ENCODE measurements around the gene CLASP1. TPM values are rescaled to one million over a fixed set of nuclear protein-coding genes. Genes with fewer than 3 reads are reported as not detected.
"Not testable (repeated sequence)": the region's sequence is repeated elsewhere in the genome, so short reads cannot be mapped to it uniquely, and the experiment has no call there.

Gene CLASP1
- total and polyA plus RNA-seq, 4 donors: 7.5 to 50.0 (median 21.9) TPM

DNA sequence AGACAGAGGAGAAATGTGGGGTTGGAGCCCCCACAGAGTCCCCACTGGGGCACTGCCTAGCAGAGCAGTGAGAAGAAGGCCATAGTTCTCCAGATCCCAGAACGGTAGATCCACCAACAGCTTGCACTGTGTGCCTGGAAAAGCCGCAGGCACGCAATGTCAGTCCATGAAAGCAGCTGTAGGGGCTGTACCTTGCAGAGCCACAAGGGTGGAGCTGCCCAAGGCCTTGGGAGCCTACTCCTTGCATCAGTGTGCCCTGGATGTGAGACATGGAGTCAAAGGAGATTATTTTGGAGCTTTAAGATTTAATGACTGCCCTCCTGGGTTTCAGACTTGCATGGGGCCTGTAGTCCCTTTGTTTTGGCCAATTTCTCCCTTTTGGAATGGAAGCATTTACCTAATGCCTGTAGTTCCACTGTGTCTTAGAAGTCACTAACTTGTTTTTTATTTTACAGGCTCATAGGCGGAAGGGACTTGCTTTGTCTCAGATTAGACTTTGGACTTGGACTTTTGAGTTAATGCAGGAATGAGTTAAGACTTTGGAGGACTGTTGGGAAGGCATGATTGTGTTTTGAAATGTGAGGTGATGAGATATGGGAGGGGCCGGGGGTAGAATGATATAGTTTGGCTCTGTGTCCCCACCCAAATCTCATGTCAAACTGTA, 274.7 kb downstream of the CLASP1 start:
- peaks cover 9 to 46% (median 24%) of the 10 kb centered on the region in 4 donors for H3K36me3 ChIP-seq (ENCODE audit: control insufficient read depth in 4 of 4, insufficient read depth in 3 of 4, low read depth in 1 of 4, low read length in 3 of 4)
- H3K9me3 ChIP-seq (ENCODE audit: control insufficient read depth in 4 of 4, low read length in 3 of 4); H3K9ac ChIP-seq (ENCODE audit: low read depth in 1 of 2, low read length in 2 of 2); DNase-seq (ENCODE audit: low spot score); H3K27ac ChIP-seq (ENCODE audit: low read depth in 1 of 2, low read length in 2 of 2); H3K4me3 ChIP-seq (ENCODE audit: low read depth in 1 of 3, low read length in 3 of 3); H3K27me3 ChIP-seq (ENCODE audit: control insufficient read depth in 4 of 4, insufficient read depth in 4 of 4, low read length in 3 of 4); H3K4me1 ChIP-seq (ENCODE audit: control insufficient read depth in 4 of 4, insufficient read depth in 4 of 4, low read length in 3 of 4): not testable (repeated sequence)
- 84% methylated on average over 5 of the region's 5 CpGs for WGBS

DNA sequence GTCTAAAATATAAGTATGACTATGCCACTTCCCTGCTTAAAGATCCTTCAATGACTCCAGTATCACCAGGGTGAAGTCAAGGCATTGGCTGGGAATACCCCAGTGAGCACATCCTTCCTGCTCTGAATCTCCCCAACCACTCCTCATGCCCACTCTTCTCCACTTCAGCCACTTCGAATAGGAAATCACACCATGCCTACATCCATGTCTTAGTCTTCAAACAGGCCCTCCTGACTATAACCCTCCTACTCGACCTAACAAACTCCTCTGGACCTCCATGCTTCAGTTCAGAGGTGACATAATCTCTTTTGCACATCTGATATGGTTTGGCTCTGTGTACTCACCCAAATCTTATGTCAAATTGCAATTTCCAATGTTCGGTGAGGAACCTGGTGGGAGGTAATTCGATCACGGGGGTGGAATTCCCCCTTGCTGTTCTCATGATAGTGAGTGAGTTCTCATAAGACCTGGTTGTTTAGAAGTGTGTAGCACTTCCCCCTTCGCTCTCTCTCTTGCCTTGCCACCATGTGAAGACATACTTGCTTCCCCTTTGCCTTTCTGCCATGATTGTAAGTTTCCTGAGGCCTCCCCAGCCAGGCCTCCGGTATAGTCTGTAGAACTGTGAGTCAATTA, 276.4 kb downstream of the CLASP1 start:
- no peaks in the 10 kb centered on the region for H3K4me1 ChIP-seq (ENCODE audit: control insufficient read depth in 4 of 4, insufficient read depth in 4 of 4, low read length in 3 of 4)

More for the DNA sequence above, 276.4 kb downstream of the CLASP1 start:
- TF ChIP-seq FOXA1 (IDR thresholded peaks at IDR 0.05) (no peak), RXRA (IDR thresholded peaks at IDR 0.05) (no peak), NR2F2 (IDR thresholded peaks at IDR 0.05) (no peak), SP1 (IDR thresholded peaks at IDR 0.05) (no peak), FOXA2 (IDR thresholded peaks at IDR 0.05) (no peak)
- TF ChIP-seq, protein P1, sequence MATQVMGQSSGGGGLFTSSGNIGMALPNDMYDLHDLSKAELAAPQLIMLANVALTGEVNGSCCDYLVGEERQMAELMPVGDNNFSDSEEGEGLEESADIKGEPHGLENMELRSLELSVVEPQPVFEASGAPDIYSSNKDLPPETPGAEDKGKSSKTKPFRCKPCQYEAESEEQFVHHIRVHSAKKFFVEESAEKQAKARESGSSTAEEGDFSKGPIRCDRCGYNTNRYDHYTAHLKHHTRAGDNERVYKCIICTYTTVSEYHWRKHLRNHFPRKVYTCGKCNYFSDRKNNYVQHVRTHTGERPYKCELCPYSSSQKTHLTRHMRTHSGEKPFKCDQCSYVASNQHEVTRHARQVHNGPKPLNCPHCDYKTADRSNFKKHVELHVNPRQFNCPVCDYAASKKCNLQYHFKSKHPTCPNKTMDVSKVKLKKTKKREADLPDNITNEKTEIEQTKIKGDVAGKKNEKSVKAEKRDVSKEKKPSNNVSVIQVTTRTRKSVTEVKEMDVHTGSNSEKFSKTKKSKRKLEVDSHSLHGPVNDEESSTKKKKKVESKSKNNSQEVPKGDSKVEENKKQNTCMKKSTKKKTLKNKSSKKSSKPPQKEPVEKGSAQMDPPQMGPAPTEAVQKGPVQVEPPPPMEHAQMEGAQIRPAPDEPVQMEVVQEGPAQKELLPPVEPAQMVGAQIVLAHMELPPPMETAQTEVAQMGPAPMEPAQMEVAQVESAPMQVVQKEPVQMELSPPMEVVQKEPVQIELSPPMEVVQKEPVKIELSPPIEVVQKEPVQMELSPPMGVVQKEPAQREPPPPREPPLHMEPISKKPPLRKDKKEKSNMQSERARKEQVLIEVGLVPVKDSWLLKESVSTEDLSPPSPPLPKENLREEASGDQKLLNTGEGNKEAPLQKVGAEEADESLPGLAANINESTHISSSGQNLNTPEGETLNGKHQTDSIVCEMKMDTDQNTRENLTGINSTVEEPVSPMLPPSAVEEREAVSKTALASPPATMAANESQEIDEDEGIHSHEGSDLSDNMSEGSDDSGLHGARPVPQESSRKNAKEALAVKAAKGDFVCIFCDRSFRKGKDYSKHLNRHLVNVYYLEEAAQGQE (IDR thresholded peaks at IDR 0.05): no peak
- TF ChIP-seq, protein P2, sequence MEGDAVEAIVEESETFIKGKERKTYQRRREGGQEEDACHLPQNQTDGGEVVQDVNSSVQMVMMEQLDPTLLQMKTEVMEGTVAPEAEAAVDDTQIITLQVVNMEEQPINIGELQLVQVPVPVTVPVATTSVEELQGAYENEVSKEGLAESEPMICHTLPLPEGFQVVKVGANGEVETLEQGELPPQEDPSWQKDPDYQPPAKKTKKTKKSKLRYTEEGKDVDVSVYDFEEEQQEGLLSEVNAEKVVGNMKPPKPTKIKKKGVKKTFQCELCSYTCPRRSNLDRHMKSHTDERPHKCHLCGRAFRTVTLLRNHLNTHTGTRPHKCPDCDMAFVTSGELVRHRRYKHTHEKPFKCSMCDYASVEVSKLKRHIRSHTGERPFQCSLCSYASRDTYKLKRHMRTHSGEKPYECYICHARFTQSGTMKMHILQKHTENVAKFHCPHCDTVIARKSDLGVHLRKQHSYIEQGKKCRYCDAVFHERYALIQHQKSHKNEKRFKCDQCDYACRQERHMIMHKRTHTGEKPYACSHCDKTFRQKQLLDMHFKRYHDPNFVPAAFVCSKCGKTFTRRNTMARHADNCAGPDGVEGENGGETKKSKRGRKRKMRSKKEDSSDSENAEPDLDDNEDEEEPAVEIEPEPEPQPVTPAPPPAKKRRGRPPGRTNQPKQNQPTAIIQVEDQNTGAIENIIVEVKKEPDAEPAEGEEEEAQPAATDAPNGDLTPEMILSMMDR (IDR thresholded peaks at IDR 0.05; ENCODE audit: low read depth, low read length, missing input control): no peak
- TF ChIP-seq, protein P3, sequence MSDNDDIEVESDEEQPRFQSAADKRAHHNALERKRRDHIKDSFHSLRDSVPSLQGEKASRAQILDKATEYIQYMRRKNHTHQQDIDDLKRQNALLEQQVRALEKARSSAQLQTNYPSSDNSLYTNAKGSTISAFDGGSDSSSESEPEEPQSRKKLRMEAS (IDR thresholded peaks at IDR 0.05): no peak
- TF ChIP-seq, protein P4, sequence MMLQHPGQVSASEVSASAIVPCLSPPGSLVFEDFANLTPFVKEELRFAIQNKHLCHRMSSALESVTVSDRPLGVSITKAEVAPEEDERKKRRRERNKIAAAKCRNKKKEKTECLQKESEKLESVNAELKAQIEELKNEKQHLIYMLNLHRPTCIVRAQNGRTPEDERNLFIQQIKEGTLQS (IDR thresholded peaks at IDR 0.05): no peak
- Histone ChIP-seq H3K9me3 (ENCODE audit: control insufficient read depth in 4 of 4, low read length in 3 of 4) (no peaks in the 10 kb centered on the region), H3K4me3 (ENCODE audit: low read depth in 1 of 3, low read length in 3 of 3) (no peak overlapping the region), H3K36me3 (ENCODE audit: control insufficient read depth in 4 of 4, insufficient read depth in 3 of 4, low read depth in 1 of 4, low read length in 3 of 4) (peaks cover 7 to 41% (median 22%) of the 10 kb centered on the region in 4 donors), H3K27me3 (ENCODE audit: control insufficient read depth in 4 of 4, insufficient read depth in 4 of 4, low read length in 3 of 4) (no peaks in the 10 kb centered on the region), H3K27ac (ENCODE audit: low read depth in 1 of 2, low read length in 2 of 2) (no peak overlapping the region), H3K9ac (ENCODE audit: low read depth in 1 of 2, low read length in 2 of 2) (no peak overlapping the region)
- WGBS: 94% methylated on average over 7 of the region's 7 CpGs
- no peak for DNase-seq (ENCODE audit: low spot score)
